Measurements from ENCODE around the gene CARHSP1. TPM values are rescaled to one million over a fixed set of nuclear protein-coding genes. Genes with fewer than 3 reads are reported as not detected.
A peak's percentile ranks its signal among the peaks of the same experiment; 100 is the strongest.

The CARHSP1 gene
- total and polyA plus RNA-seq, 4 experiments from 2014 or later, result 33.2 to 57.2 (median 41.3) TPM

GRCh38 chr16:8866884-8867215 is 2.0 kb downstream of the CARHSP1 start:
- H3K27me3 Mint-ChIP-seq, result no peaks in the 10 kb centered on the region
- Histone ChIP-seq H3K36me3 (ENCODE audit: insufficient read depth, low read length) (no peaks in the 10 kb centered on the region), H3K4me3 (ENCODE audit: low read length in 2 of 2) (peak overlapping the region; percentile 54 to 81), H3K4me1 (ENCODE audit: insufficient read depth, low read length) (peaks cover 60% of the 10 kb centered on the region), H3K27me3 (ENCODE audit: insufficient read depth, low read length) (no peaks in the 10 kb centered on the region), H3K27ac (ENCODE audit: low read depth, low read length) (no peak overlapping the region), H3K9me3 (ENCODE audit: control insufficient read depth in 1 of 2, low read length in 2 of 2) (no peaks in the 10 kb centered on the region)
- H3K36me3 Mint-ChIP-seq, result peaks cover 0 to 6% of the 10 kb centered on the region in 2 donors
- peak overlapping the region in 6 of 7 donors; percentile 85 to 97 (median 91) for H3K27ac Mint-ChIP-seq
- DNase-seq, result no peak
- peaks cover 0 to 2% (median 0%) of the 10 kb centered on the region in 8 donors for H3K9me3 Mint-ChIP-seq
- H3K4me1 Mint-ChIP-seq, result peaks cover 32 to 66% (median 51%) of the 10 kb centered on the region in 4 donors
- ChIA-PET POLR2A (ENCODE audit: partially characterized antibody) (interaction anchor here (0.8 to 1.0 kb wide), 2 partner anchors 13 to 224 kb away, joined by 3 read pairs; partner anchors contain the start of gene HAPSTR1), CTCF (ENCODE audit: partially characterized antibody) (interaction anchor here (0.6 to 4.7 kb wide), 2 partner anchors 13 to 14 kb away, joined by 4 to 57 read pairs; partner anchors contain the start of gene LITAFD)
- intact Hi-C loops (cut with micrococcal nuclease), result loop anchor here (5.0 kb wide), 1 partner anchor 50 kb away; no protein-coding TSS in a partner anchor
- H3K4me3 Mint-ChIP-seq, result peak overlapping the region; percentile 93 to 97 (median 94)

DNA sequence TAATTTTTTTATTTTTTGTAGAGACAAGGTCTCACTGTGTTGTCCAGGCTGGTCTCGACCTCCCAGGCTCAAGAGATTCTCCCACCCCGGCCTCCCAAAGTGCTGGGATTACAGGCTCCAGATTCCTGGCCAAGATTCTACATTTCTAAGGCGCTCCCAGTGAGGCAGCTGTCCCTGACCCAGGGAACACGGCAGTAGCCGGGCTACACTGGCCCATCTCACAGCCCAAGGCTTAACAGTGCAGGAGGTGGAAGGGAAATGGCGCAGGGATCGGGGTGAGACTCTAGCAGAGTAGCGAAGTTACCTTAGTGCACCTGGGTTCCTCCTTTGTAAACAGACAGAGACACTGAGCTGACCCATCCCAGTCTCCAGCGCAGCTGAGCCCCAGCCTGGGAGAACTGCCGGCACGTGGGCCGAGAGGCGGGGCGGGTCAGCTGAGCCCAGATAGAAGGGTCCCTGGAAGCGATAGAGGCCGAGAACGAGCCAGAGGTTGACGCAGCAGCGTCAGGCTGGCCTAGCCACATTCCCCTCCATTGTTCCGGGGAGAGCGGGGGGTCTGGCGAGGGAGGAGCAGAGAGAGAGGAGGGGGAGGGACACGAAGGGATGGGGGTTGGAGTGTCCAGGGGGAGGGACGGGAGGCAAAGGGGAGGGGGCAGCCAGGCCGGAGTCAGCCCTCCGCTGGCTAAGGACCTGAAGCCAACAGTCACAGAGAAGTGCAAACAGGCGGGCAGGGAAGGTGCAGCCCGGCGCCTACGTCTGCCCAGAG is 2.5 kb downstream of the CARHSP1 start:
- Mint-ChIP-seq H3K4me3 (peak overlapping the region in 6 of 8 donors; percentile 15 to 84 (median 48)), H3K4me1 (peaks cover 32 to 65% (median 51%) of the 10 kb centered on the region in 4 donors), H3K36me3 (peaks cover 0 to 6% of the 10 kb centered on the region in 2 donors), H3K27ac (peak overlapping the region in 3 of 7 donors; percentile 17 to 72 (median 38)), H3K27me3 (no peaks in the 10 kb centered on the region), H3K9me3 (peaks cover 0 to 2% (median 0%) of the 10 kb centered on the region in 8 donors)
- no peak overlapping the region for H3K27ac ChIP-seq (ENCODE audit: low read depth, low read length)
- H3K4me1 ChIP-seq (ENCODE audit: insufficient read depth, low read length), result peaks cover 59% of the 10 kb centered on the region
- no peak overlapping the region for H3K4me3 ChIP-seq (ENCODE audit: low read length in 2 of 2)
- H3K36me3 ChIP-seq (ENCODE audit: insufficient read depth, low read length), result no peaks in the 10 kb centered on the region
- ChIA-PET CTCF (ENCODE audit: partially characterized antibody) (interaction anchor here (0.6 kb wide), 1 partner anchor 14 kb away, joined by 4 read pairs; no protein-coding TSS in a partner anchor), POLR2A (ENCODE audit: partially characterized antibody) (interaction anchor here (0.8 to 1.1 kb wide), 3 partner anchors 11 to 225 kb away, joined by 3 to 4 read pairs (median 3); partner anchors contain the start of gene HAPSTR1)
- no peaks in the 10 kb centered on the region for H3K9me3 ChIP-seq (ENCODE audit: control insufficient read depth in 1 of 2, low read length in 2 of 2)
- H3K27me3 ChIP-seq (ENCODE audit: insufficient read depth, low read length), result no peaks in the 10 kb centered on the region
- DNase-seq, result no peak
- intact Hi-C loops (cut with micrococcal nuclease), result loop anchor here (5.0 kb wide), 1 partner anchor 49 kb away; no protein-coding TSS in a partner anchor

DNA sequence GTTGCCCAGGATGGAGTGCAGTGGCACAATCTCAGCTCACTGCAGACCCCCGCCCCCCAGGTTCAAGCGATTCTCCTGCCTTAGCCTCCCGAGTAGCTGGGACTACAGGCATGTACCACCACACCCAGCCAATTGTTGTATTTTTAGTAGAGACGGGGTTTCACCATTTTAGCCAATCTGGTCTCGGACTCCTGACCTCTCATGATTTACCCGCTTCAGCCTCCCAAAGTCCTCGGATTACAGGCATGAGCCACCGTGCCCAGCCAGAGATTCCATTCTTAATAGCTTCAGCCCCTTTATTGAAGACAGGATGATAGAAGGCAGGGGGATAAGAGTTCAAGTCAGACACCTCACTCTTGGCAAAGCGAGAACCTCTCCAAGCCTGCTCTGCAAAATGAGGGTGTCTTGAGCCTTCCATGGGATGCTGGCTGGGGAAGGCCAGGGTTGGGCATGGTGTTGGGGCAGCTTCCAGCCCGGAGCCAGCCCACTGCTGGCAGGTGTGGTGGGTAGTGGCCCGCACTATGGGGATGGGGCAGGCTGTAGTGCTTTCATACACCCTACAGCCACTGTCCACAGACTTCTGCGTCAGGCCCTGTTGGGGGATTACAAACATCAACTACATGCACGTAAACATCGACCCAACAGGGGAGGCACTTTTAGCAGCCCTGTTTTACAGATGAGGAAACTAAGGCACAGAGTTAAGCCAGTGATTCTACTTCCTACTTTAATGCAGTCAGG is 3.5 kb downstream of the CARHSP1 start:
- H3K36me3 Mint-ChIP-seq, result peaks cover 0 to 6% of the 10 kb centered on the region in 2 donors
- H3K9me3 Mint-ChIP-seq, result peaks cover 0 to 2% (median 0%) of the 10 kb centered on the region in 8 donors
- ChIA-PET POLR2A (ENCODE audit: partially characterized antibody) (interaction anchor here (0.7 to 1.1 kb wide), 3 partner anchors 10 to 14 kb away, joined by 3 to 4 read pairs (median 3); no protein-coding TSS in a partner anchor), CTCF (ENCODE audit: partially characterized antibody) (interaction anchor here (5.0 kb wide), 1 partner anchor 14 kb away, joined by 28 read pairs; no protein-coding TSS in a partner anchor)
- no peaks in the 10 kb centered on the region for H3K27me3 ChIP-seq (ENCODE audit: insufficient read depth, low read length)
- peaks cover 25 to 57% (median 43%) of the 10 kb centered on the region in 4 donors for H3K4me1 Mint-ChIP-seq
- no peaks in the 10 kb centered on the region for H3K27me3 Mint-ChIP-seq
- no peak overlapping the region for H3K27ac ChIP-seq (ENCODE audit: low read depth, low read length)
- no peaks in the 10 kb centered on the region for H3K9me3 ChIP-seq (ENCODE audit: control insufficient read depth in 1 of 2, low read length in 2 of 2)
- H3K4me3 Mint-ChIP-seq, result peak overlapping the region in 5 of 8 donors; percentile 10 to 71 (median 43)
- no peaks in the 10 kb centered on the region for H3K36me3 ChIP-seq (ENCODE audit: insufficient read depth, low read length)
- intact Hi-C loops (cut with micrococcal nuclease), result loop anchor here (5.0 kb wide), 1 partner anchor 48 kb away; no protein-coding TSS in a partner anchor
- H3K27ac Mint-ChIP-seq, result peak overlapping the region; percentile 43 to 79 (median 70)
- no peak overlapping the region for H3K4me3 ChIP-seq (ENCODE audit: low read length in 2 of 2)
- peaks cover 50% of the 10 kb centered on the region for H3K4me1 ChIP-seq (ENCODE audit: insufficient read depth, low read length)
- DNase-seq, result no peak

DNA sequence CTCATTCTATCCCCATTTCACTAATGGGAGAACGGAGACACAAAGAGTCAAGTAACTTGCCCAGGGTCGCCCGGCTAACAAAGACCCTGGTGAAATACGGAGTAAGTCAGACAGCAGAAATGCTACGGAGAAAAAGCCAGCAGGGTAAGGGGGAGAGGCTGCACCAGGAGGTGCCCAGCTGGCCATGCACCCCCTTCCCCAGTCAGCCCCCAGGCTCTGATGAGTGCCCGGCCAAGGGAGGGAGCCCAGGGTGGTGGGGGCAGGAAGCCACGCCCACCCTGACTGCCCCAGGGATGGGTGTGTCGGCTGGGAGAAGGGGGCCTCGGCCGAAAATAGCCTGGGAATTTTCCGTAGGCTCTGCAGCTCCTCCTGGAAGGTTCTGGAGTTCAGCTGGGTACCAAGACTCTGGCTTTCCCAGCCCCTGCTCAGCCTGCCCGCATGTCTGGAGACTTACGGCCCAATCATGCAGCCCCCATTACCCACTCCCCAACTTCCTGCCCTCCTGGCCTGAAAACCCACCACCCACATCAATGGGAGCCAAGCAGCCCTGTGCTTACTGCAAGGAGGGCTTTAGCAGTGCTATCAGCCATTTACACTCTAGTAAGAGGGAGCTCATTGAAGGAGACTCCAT is 4.2 kb downstream of the CARHSP1 start:
- Histone ChIP-seq H3K4me3 (ENCODE audit: low read length in 2 of 2) (no peak overlapping the region), H3K4me1 (ENCODE audit: insufficient read depth, low read length) (peaks cover 49% of the 10 kb centered on the region), H3K27me3 (ENCODE audit: insufficient read depth, low read length) (no peaks in the 10 kb centered on the region), H3K27ac (ENCODE audit: low read depth, low read length) (no peak overlapping the region), H3K36me3 (ENCODE audit: insufficient read depth, low read length) (no peaks in the 10 kb centered on the region), H3K9me3 (ENCODE audit: control insufficient read depth in 1 of 2, low read length in 2 of 2) (no peaks in the 10 kb centered on the region)
- Mint-ChIP-seq H3K27ac (peak overlapping the region; percentile 62 to 81 (median 77)), H3K36me3 (peaks cover 0 to 6% of the 10 kb centered on the region in 2 donors), H3K27me3 (no peaks in the 10 kb centered on the region), H3K4me3 (peak overlapping the region in 5 of 8 donors; percentile 10 to 71 (median 45)), H3K4me1 (peaks cover 25 to 54% (median 43%) of the 10 kb centered on the region in 4 donors), H3K9me3 (peaks cover 0 to 2% (median 0%) of the 10 kb centered on the region in 8 donors)
- DNase-seq, result no peak
- intact Hi-C loops (cut with micrococcal nuclease), result loop anchor here (5.0 kb wide), 1 partner anchor 47 kb away; no protein-coding TSS in a partner anchor
- CTCF ChIA-PET (ENCODE audit: partially characterized antibody), result interaction anchor here (5.0 kb wide), 1 partner anchor 15 kb away, joined by 28 read pairs; no protein-coding TSS in a partner anchor
- POLR2A ChIA-PET (ENCODE audit: partially characterized antibody), result interaction anchor here (0.7 to 1.1 kb wide), 2 partner anchors 10 to 14 kb away, joined by 3 read pairs; no protein-coding TSS in a partner anchor

DNA sequence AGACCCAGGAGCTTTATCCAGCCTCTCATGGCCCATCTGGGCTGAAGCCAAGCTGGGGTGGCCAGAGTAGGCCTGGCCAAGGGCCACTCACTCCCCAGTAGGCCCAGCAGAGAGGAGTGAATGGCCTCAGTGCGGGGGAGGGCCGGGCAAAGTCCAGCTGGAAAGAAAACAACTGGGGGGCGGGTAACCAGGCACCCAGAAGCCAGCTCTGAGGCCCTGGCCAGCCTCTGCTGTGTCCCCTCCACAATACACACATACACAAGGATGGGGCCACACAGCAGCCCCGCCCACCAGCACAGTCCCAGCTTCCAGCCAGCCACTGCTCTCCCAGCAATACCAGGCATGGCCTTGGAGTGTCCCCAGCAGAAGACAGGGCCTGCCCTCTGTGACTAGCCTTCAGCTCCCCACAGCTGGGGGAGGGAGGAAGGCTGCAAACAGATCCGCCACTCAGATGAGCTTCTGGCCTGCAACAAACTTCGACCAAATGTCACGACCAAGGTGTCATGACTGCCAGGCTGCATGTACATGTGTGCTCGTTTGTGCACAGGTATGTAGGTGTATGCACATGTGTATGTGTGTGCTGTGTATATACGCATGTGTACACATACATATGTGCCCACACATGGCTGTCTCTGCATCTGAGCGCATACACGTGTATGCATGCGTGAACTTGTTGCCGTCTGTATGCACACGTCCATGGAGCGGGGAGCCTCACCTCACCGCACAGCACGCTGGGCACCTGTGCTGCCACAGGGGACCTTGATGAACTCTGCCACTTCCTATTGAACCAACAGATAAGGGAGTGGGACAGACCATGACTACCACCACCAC is 5.0 kb downstream of the CARHSP1 start:
- DNase-seq, result no peak
- H3K27me3 Mint-ChIP-seq, result no peaks in the 10 kb centered on the region
- no peak overlapping the region for H3K27ac ChIP-seq (ENCODE audit: low read depth, low read length)
- no peaks in the 10 kb centered on the region for H3K9me3 ChIP-seq (ENCODE audit: control insufficient read depth in 1 of 2, low read length in 2 of 2)
- H3K4me3 ChIP-seq (ENCODE audit: low read length in 2 of 2), result no peak overlapping the region
- peaks cover 1 to 9% of the 10 kb centered on the region in 2 donors for H3K36me3 Mint-ChIP-seq
- POLR2A ChIA-PET (ENCODE audit: partially characterized antibody), result interaction anchor here (1.0 kb wide), 2 partner anchors 11 to 16 kb away, joined by 3 to 5 read pairs; no protein-coding TSS in a partner anchor
- H3K4me3 Mint-ChIP-seq, result peak overlapping the region in 2 of 8 donors; percentile 58 to 71
- H3K27me3 ChIP-seq (ENCODE audit: insufficient read depth, low read length), result no peaks in the 10 kb centered on the region
- CTCF ChIA-PET (ENCODE audit: partially characterized antibody), result interaction anchor here (5.0 kb wide), 1 partner anchor 16 kb away, joined by 28 read pairs; no protein-coding TSS in a partner anchor
- peaks cover 0 to 2% (median 0%) of the 10 kb centered on the region in 8 donors for H3K9me3 Mint-ChIP-seq
- no peaks in the 10 kb centered on the region for H3K36me3 ChIP-seq (ENCODE audit: insufficient read depth, low read length)
- H3K4me1 Mint-ChIP-seq, result peaks cover 22 to 48% (median 39%) of the 10 kb centered on the region in 4 donors
- intact Hi-C loops (cut with micrococcal nuclease), result no loop called here
- peaks cover 44% of the 10 kb centered on the region for H3K4me1 ChIP-seq (ENCODE audit: insufficient read depth, low read length)
- H3K27ac Mint-ChIP-seq, result peak overlapping the region in 5 of 7 donors; percentile 62 to 81 (median 77)
